IPS-15b (cell line): ENCODE results near the gene MOGAT3.

Experiments used
- H3K27me3 ChIP-seq: one replicate; pipeline ENCODE4 v1.6.1; 2013; ENCODE audit warnings: low read length; ENCODE audit not compliant: control insufficient read depth, insufficient read depth
- H3K36me3 ChIP-seq: one replicate; pipeline ENCODE4 v1.6.1; 2013; ENCODE audit warnings: low read length; ENCODE audit not compliant: control insufficient read depth, insufficient read depth
- H3K4me1 ChIP-seq: one replicate; pipeline ENCODE4 v1.6.1; 2013; ENCODE audit warnings: mild to moderate bottlenecking, low read length; ENCODE audit not compliant: control insufficient read depth, insufficient read depth
- H3K4me3 ChIP-seq: one replicate; pipeline ENCODE4 v1.5.1; 2013; ENCODE audit warnings: low read depth, low read length
- H3K9ac ChIP-seq: one replicate; pipeline ENCODE4 v1.6.1; 2013; ENCODE audit warnings: low read depth, mild to moderate bottlenecking, low read length
- H3K9me3 ChIP-seq: one replicate; pipeline ENCODE4 v1.6.1; 2013; ENCODE audit warnings: mild to moderate bottlenecking, low read length; ENCODE audit not compliant: control insufficient read depth, insufficient read depth

Gene MOGAT3

GRCh38 chr7:101159696-101160674 is 40.9 kb downstream of the MOGAT3 start:
- no peaks in the 10 kb centered on the region for H3K9me3 ChIP-seq
- H3K4me1 ChIP-seq = peaks cover 33% of the 10 kb centered on the region
- H3K9ac ChIP-seq = no peak overlapping the region
- peaks cover 10% of the 10 kb centered on the region for H3K27me3 ChIP-seq
- no peak overlapping the region for H3K4me3 ChIP-seq
- H3K36me3 ChIP-seq = peaks cover 6% of the 10 kb centered on the region

DNA sequence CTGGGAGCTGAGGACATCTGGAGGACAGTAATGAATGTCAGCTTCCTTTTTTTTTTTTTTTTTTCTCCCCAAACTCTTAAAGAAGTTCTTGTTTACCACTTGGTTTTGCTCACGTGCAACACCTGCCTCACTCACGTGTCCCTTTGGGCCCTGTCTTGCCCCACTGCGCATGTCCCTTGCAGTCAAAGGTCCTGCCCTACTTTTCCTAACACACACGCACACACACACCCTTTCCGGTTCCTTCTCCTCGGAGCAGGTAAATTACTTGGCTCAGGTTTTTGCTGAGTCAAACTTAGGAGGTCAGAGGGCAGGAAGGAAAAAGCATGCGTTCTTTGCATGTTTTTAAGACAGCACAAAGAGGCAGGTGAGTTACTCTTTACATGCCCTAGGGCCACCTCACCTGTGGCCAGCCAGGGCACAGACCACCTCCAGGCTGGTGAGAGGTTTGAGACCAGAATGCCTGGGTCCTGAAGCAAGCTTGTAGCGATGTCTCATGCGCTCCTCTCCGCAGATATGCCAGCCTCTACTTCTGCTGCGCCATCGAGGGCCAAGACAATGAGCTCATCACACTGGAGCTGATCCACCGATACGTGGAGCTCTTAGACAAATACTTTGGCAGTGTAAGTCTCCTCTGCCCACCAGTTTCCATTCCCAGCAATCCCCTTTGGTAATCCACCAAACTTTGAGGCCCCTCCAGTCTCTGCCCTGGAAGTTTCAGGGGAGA is 43.8 kb downstream of the MOGAT3 start:
- no peak overlapping the region for H3K9ac ChIP-seq
- peaks cover 6% of the 10 kb centered on the region for H3K36me3 ChIP-seq
- H3K4me3 ChIP-seq = no peak overlapping the region
- H3K9me3 ChIP-seq = no peaks in the 10 kb centered on the region
- H3K4me1 ChIP-seq = peaks cover 31% of the 10 kb centered on the region
- no peaks in the 10 kb centered on the region for H3K27me3 ChIP-seq

DNA sequence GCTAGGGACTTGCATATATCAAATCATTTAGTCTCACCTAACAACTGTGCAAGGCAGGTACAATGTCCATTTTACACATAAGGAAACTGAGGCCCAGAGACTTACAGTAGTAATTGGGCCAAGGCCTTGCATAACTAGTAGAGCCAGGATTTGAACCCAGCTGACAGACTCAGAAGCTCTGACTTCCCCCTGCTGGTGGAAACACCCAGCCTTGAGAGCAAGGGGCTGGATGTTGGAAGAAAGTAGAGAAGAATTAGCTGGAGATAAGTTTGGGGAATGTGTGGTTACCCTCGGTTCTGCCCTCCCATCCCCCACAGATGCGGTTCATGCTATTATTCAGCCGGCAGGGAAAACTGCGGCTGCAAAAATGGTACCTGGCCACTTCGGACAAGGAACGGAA is 44.6 kb downstream of the MOGAT3 start:
- Histone ChIP-seq H3K9ac (no peak overlapping the region), H3K36me3 (peaks cover 6% of the 10 kb centered on the region), H3K27me3 (no peaks in the 10 kb centered on the region), H3K4me3 (no peak overlapping the region), H3K4me1 (peaks cover 28% of the 10 kb centered on the region), H3K9me3 (no peaks in the 10 kb centered on the region)

DNA sequence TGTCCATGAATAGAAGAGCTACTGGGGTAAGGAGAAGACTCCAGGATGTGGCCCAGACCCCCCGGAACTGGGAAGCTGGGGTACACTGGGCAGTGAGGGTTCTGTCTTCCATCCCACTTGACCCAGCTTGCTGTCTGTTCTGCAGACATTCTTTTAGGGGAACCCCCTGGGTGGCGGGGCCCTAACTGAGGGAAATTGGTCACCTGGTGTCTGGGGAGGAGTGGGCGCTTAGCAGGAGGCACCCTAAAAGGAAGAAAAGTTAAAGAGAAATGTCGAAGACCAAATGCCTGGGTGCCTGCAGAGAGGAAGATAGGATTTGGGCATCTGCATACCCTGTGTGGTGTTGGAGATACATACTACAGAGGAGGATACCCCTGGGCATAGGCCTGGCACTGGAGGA is 45.5 kb downstream of the MOGAT3 start:
- Histone ChIP-seq H3K9me3 (no peaks in the 10 kb centered on the region), H3K4me1 (peaks cover 24% of the 10 kb centered on the region), H3K9ac (peak overlapping the region; percentile 65), H3K36me3 (peaks cover 6% of the 10 kb centered on the region), H3K27me3 (no peaks in the 10 kb centered on the region), H3K4me3 (peak overlapping the region; percentile 71)

- no peaks in the 10 kb centered on the region for H3K27me3 ChIP-seq
- H3K9ac ChIP-seq = peak overlapping the region; percentile 65
- H3K36me3 ChIP-seq = peaks cover 6% of the 10 kb centered on the region
- H3K9me3 ChIP-seq = no peaks in the 10 kb centered on the region
- peak overlapping the region; percentile 71 for H3K4me3 ChIP-seq
- H3K4me1 ChIP-seq = peaks cover 22% of the 10 kb centered on the region
Measured at GRCh38 chr7:101154693-101155102, 46.1 kb downstream of the MOGAT3 start.

DNA sequence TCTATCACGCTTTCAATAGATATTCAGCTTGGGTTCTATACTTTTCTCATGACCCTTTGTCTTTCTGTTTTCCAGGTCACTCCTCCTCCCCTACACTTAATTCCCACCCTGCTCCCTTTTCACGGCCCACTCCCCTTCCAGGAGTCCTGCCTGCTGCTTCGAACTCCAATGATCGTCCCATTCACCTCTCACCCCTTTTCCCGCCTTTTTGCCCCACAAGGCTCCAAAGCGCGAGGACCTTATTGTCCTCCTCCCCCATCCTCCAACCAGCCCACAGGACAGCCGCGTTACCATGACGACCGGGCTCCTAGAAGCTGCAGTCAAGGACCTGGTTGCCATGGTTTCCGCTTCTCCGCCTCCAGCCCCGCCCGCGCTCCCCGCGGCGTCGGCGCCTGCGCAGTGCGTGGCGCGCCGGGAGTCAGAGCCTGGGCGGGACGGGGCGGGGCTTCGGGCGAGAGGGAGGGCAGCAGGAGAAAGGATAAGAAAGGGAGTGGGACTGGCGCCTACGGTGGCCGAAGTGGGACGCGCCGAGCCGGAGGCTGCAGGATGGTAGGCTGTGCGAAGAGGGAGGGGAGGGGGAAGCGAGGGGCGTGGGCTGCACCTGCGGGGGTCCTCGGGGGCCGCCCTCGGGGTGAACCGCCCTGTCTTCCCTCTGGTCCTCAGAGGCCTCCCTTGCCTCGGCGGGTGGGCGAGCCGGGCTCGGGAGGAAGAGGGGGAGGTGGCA is 46.7 kb downstream of the MOGAT3 start, which contains the start of gene AP1S1:
AP1S1 (plus strand) TSS at position 508 of the 724 bp plus-strand sequence; CDS start at position 547, 39 bp downstream.
- peak within 1 kb of the TSS; percentile 65 for H3K9ac ChIP-seq
- H3K36me3 ChIP-seq = peaks cover 6% of the 10 kb centered on the region
- H3K4me3 ChIP-seq = peak within 1 kb of the TSS; percentile 71
- peaks cover 22% of the 10 kb centered on the region for H3K4me1 ChIP-seq
- H3K27me3 ChIP-seq = no peaks in the 10 kb centered on the region
- no peaks in the 10 kb centered on the region for H3K9me3 ChIP-seq

- Histone ChIP-seq H3K27me3 (no peaks in the 10 kb centered on the region), H3K36me3 (no peaks in the 10 kb centered on the region), H3K9me3 (no peaks in the 10 kb centered on the region), H3K4me1 (peaks cover 18% of the 10 kb centered on the region), H3K9ac (no peak overlapping the region), H3K4me3 (no peak overlapping the region)
Measured at GRCh38 chr7:101151908-101152651, 48.8 kb downstream of the MOGAT3 start.
